Upper lobe of left lung (tissue), 6 donors: Measurements from ENCODE around the gene BIRC2. TPM values are rescaled to one million over a fixed set of nuclear protein-coding genes. Genes with fewer than 3 reads are reported as not detected.
A peak's percentile ranks its signal among the peaks of the same experiment; 100 is the strongest.

Source experiments
- ATAC-seq, 2 donors: fragments of 200-7000 bp; cut with Tn5 transposase; one replicate each; pipeline ENCODE4 v1.9.1; 2022; ENCODE audit warnings: mild to moderate bottlenecking in 2 of 2, moderate library complexity in 2 of 2; ENCODE audit not compliant: low FRiP score in 2 of 2
- DNase-seq, 2 donors: peaks; one replicate each; pipeline ENCODE4 v3.0.0-alpha.2; 2019 to 2020
- H3K27ac ChIP-seq, 4 donors: fragments of 200-600 bp; sonication (generic); one replicate each; pipeline ENCODE4 v1.5.1; 2016 to 2019
- H3K27me3 ChIP-seq, 4 donors: fragments of 200-600 bp; sonication (generic); one replicate each; pipeline ENCODE4 v1.5.1; 2017 to 2019
- H3K36me3 ChIP-seq, 4 donors: fragments of 200-600 bp; sonication (generic); one replicate each; pipeline ENCODE4 v1.5.1; 2016 to 2019
- H3K4me1 ChIP-seq, 4 donors: fragments of 200-600 bp; sonication (generic); one replicate each; pipeline ENCODE4 v1.5.1; 2018 to 2019
- H3K4me3 ChIP-seq, 4 donors: fragments of 200-600 bp; sonication (generic); one replicate each; pipeline ENCODE4 v1.5.1; 2017 to 2019; ENCODE audit warnings: mild to moderate bottlenecking in 2 of 4, moderate library complexity in 1 of 4
- H3K9me3 ChIP-seq, 4 donors: fragments of 200-600 bp; sonication (generic); one replicate each; pipeline ENCODE4 v1.5.1; 2018 to 2019
- EP300 ChIP-seq, 4 donors: sonication (generic); formaldehyde crosslinking; IDR thresholded peaks; one replicate each; pipeline ENCODE4 v1.5.1; 2017; ENCODE audit warnings: antibody characterized with exemption in 4 of 4, control low read depth in 2 of 4
- POLR2A ChIP-seq, 4 donors: fragments of 450-650 bp; IDR thresholded peaks; one replicate each; pipeline ENCODE4 v1.5.1; 2016 to 2017; ENCODE audit warnings: antibody characterized with exemption in 4 of 4, mild to moderate bottlenecking in 2 of 4
- POLR2AphosphoS5 ChIP-seq, 2 donors: sonication (generic); formaldehyde crosslinking; IDR thresholded peaks; one replicate each; pipeline ENCODE4 v1.5.1; 2017; ENCODE audit warnings: antibody characterized with exemption in 2 of 2
- WGBS, 2 donors: methylation state at CpG; one replicate each; pipeline ENCODE4 v1.1.5; 2017 to 2018; 5-methylcytosine and 5-hydroxymethylcytosine counted together
- total RNA-seq, 6 donors: library from RNA; depleted of rRNA in 4 of 6; stranded (reverse); fragments of >200 nt in 4 of 6; gene quantifications; one replicate each; pipeline versions ENCODE4 v1.1.0 to v1.2.1, GENCODE V29; 2016 to 2021
- TF ChIP-seq, protein P1 (sequence below), 6 experiments: fragments of 450-650 bp in 4 of 6; fragments of 200-600 bp in 2 of 6; sonication (generic) in 2 of 6; IDR thresholded peaks; one replicate each; pipeline ENCODE4 v1.5.1; 2016 to 2019; ENCODE audit warnings: antibody characterized with exemption in 6 of 6
- donor health status: DM: no; HTN: no; CAD: no; lungs with moderate emphysema.
- donor health status: DM: no; HTN: yes; CAD: no; lungs with severe emphysema.

Gene BIRC2
- total RNA-seq, 6 donors from 2014 or later = 23.1 to 56.7 (median 37.8) TPM

DNA sequence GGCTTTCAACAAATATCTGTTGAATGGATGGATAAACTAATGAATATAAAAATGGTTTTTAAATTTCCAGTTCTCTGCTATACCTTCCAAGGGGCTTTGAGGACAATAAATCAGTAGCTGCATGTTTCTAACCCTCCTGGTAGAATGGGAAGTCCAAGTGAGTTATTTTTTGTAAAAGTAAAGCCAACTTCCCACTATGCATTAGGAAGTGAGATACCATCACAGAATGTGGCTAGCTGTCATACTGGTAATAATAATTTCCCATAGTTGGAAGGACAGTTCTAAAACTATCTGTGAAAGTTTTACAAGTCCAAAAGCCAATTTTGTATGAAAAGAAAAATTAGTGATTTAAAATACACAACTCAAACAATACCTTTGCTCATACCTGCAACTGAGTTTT, 55.5 kb downstream of the BIRC2 start:
- Histone ChIP-seq H3K27me3 (no peaks in the 10 kb centered on the region), H3K4me1 (peaks cover 0 to 8% (median 2%) of the 10 kb centered on the region in 4 donors), H3K36me3 (peaks cover 6 to 52% (median 14%) of the 10 kb centered on the region in 4 donors), H3K27ac (peak overlapping the region in 1 of 4 donors; percentile 21), H3K9me3 (no peaks in the 10 kb centered on the region), H3K4me3 (no peak overlapping the region)
- DNase-seq (no peak), ATAC-seq (no peak)
- TF ChIP-seq POLR2AphosphoS5 (IDR thresholded peaks at IDR 0.05) = no peak

DNA sequence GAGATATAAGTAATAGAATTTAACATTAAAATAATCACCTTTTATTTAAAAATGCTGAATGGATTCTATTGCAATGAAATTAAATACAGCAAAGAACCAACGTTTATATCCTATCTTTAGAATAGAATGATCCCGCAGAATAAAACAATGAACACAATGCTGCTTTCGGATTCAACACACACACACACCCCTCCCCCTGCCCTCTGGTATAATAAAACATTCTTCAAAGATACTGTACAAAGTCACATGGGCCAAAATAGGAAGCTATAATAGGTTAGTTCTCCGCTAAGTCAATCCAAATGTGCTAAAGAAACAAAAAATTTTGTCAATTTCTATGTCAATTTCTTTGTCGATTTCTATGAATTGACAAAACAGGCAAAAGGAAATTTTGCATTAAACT, 58.5 kb downstream of the BIRC2 start:
- Histone ChIP-seq H3K9me3 (no peaks in the 10 kb centered on the region), H3K4me1 (peaks cover 0 to 10% (median 5%) of the 10 kb centered on the region in 4 donors), H3K27me3 (no peaks in the 10 kb centered on the region), H3K27ac (no peak overlapping the region), H3K4me3 (no peak overlapping the region), H3K36me3 (peaks cover 0 to 28% (median 5%) of the 10 kb centered on the region in 4 donors)
- no peak for DNase-seq
- TF ChIP-seq EP300 (IDR thresholded peaks at IDR 0.05) (no peak), POLR2AphosphoS5 (IDR thresholded peaks at IDR 0.05) (no peak), POLR2A (IDR thresholded peaks at IDR 0.05) (no peak)
- TF ChIP-seq, protein P1, sequence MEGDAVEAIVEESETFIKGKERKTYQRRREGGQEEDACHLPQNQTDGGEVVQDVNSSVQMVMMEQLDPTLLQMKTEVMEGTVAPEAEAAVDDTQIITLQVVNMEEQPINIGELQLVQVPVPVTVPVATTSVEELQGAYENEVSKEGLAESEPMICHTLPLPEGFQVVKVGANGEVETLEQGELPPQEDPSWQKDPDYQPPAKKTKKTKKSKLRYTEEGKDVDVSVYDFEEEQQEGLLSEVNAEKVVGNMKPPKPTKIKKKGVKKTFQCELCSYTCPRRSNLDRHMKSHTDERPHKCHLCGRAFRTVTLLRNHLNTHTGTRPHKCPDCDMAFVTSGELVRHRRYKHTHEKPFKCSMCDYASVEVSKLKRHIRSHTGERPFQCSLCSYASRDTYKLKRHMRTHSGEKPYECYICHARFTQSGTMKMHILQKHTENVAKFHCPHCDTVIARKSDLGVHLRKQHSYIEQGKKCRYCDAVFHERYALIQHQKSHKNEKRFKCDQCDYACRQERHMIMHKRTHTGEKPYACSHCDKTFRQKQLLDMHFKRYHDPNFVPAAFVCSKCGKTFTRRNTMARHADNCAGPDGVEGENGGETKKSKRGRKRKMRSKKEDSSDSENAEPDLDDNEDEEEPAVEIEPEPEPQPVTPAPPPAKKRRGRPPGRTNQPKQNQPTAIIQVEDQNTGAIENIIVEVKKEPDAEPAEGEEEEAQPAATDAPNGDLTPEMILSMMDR (IDR thresholded peaks at IDR 0.05) = no peak
- 72 to 76% methylated on average over 5 of the region's 5 CpGs for WGBS, 2 donors
- no peak for ATAC-seq

DNA sequence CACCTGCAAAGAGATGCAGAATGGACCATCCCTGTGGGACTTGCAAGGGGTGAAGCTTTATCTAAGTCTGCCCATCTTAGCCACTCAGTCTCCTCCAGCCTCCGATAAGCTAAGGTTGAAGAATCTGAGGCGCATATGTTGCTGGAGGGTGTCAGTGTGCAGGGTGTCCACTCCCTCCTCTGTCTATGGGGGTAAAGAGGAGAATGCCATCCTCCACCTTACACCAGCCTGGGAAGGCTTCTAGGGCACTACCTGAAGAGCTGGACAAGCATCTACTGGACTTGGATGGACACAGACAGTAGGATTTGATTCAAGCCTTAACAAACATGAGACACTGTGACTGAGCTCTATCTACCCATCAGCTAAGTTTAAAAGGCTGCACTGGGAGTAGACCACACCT, 59.1 kb downstream of the BIRC2 start:
- Histone ChIP-seq H3K4me3 (no peak overlapping the region), H3K4me1 (peaks cover 0 to 14% (median 7%) of the 10 kb centered on the region in 4 donors), H3K27me3 (no peaks in the 10 kb centered on the region), H3K36me3 (peaks cover 0 to 22% (median 2%) of the 10 kb centered on the region in 4 donors), H3K27ac (no peak overlapping the region), H3K9me3 (no peaks in the 10 kb centered on the region)
- DNase-seq (no peak), ATAC-seq (peak in 1 of 2 donors; percentile 37)
- 93 to 100% methylated on average over 2 of the region's 2 CpGs for WGBS, 2 donors
- TF ChIP-seq, protein P1 (IDR thresholded peaks at IDR 0.05) = no peak
- TF ChIP-seq POLR2AphosphoS5 (IDR thresholded peaks at IDR 0.05) = no peak
- TF ChIP-seq POLR2A (IDR thresholded peaks at IDR 0.05) = no peak
- TF ChIP-seq EP300 (IDR thresholded peaks at IDR 0.05) = no peak

DNA sequence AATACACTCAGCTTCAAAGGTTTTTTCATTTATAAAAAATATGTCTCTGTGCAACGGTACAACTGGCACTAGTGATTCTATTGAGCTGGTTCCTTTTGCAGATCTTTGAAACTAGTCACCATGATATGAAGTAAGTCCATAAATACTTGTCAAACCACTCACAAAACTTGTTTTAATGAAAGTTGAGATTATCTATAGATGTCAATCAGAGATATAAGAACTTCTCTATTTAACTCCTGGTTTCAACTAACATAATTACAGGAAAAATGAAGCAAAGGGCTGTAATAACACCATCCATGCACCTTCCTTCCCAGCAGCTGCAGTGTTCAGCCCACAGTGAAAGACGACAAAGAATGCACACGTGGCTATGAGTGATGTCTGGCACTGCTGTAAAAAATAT, 60.9 kb downstream of the BIRC2 start:
- peaks cover 0 to 13% (median 6%) of the 10 kb centered on the region in 4 donors for H3K4me1 ChIP-seq
- H3K4me3 ChIP-seq = no peak overlapping the region
- no peaks in the 10 kb centered on the region for H3K9me3 ChIP-seq
- no peak for ATAC-seq
- H3K27ac ChIP-seq = no peak overlapping the region
- peaks cover 0 to 14% (median 2%) of the 10 kb centered on the region in 4 donors for H3K36me3 ChIP-seq
- TF ChIP-seq, protein P1 (IDR thresholded peaks at IDR 0.05) = no peak
- TF ChIP-seq EP300 (IDR thresholded peaks at IDR 0.05) (no peak), POLR2AphosphoS5 (IDR thresholded peaks at IDR 0.05) (no peak), POLR2A (IDR thresholded peaks at IDR 0.05) (no peak)
- H3K27me3 ChIP-seq = no peaks in the 10 kb centered on the region
- WGBS, 2 donors = 44 to 54% methylated on average over 3 of the region's 3 CpGs
- DNase-seq = no peak

DNA sequence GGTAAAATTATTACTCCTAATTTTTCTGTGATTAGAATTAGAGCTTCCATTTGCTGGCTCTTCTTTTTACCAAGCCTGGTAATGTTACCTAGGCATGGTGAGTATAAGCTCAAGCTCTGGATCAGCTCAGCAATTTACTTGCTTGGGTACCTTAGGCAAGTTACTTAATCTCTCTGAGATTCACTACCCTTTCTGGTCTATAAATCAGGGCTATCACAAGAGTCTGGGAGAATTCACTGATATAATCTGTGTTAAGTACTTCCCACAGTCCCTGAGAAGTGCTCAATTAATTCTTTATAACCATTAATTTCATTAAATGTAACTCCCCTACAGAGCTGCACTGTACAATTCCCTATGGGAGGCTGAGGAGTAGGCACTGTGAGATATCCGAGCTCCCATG, 61.3 kb downstream of the BIRC2 start:
- DNase-seq = no peak
- Histone ChIP-seq H3K27me3 (no peaks in the 10 kb centered on the region), H3K36me3 (peaks cover 0 to 11% (median 0%) of the 10 kb centered on the region in 4 donors), H3K27ac (no peak overlapping the region), H3K4me1 (peaks cover 0 to 12% (median 5%) of the 10 kb centered on the region in 4 donors), H3K9me3 (no peaks in the 10 kb centered on the region), H3K4me3 (no peak overlapping the region)
- 100% methylated on average over 1 of the region's 1 CpG for WGBS, 2 donors
- no peak for ATAC-seq
- TF ChIP-seq, protein P1 (IDR thresholded peaks at IDR 0.05) = no peak
- TF ChIP-seq EP300 (IDR thresholded peaks at IDR 0.05) (no peak), POLR2A (IDR thresholded peaks at IDR 0.05) (no peak), POLR2AphosphoS5 (IDR thresholded peaks at IDR 0.05) (no peak)
